HCT116 (cell line): ENCODE results near the gene DNMT1. TPM values are rescaled to one million over a fixed set of nuclear protein-coding genes. Genes with fewer than 3 reads are reported as not detected.

Source experiments
- ATAC-seq: fragments of 200-7000 bp; cut with Tn5 transposase; 2 replicates; pipeline ENCODE4 v1.9.1; 2020; ENCODE audit warnings: mild to moderate bottlenecking, moderate library complexity
- BruUV-seq: library from RNA; stranded (reverse); fragments of 400-500 nt; replicated peaks from 2 replicates; lab custom pipeline; 2021; lab: Mats Ljungman, UMichigan
- CTCF ChIA-PET: fragments of 300-600 bp; sonication (Branson Sonifier 250); formaldehyde crosslinking; loops from one replicate; lab custom pipeline; 2021; ENCODE audit warnings: antibody characterized with exemption; lab: Charles Lee
- POLR2A ChIA-PET: fragments of 300-600, 350-600 bp; sonication (Branson Sonifier 250); formaldehyde crosslinking; loops from one replicate; lab custom pipeline; 2021; ENCODE audit warnings: antibody characterized with exemption; lab: Charles Lee
- RAD21 ChIA-PET, 2 experiments: fragments of 300-600 bp; sonication (Branson Sonifier 250); formaldehyde crosslinking; loops; one replicate each; lab custom pipeline; 2023; ENCODE audit warnings: low total read pairs in 2 of 2; ENCODE audit not compliant: uncharacterized antibody in 2 of 2, unreplicated experiment in 2 of 2, low non-redundant PET in 1 of 2; lab: Charles Lee
- DNase-seq: peaks from one replicate; pipeline ENCODE4 v3.0.0-alpha.2; 2010; ENCODE audit warnings: low read depth, low spot score
- H2AFZ ChIP-seq: fragments of 200-600 bp; shearing (Covaris generic), sonication (generic); 2 replicates; pipeline ENCODE4 v1.6.1; 2017; ENCODE audit warnings: low read depth, mixed run types, mixed read lengths, antibody characterized with exemption, low read length; ENCODE audit not compliant: poor library complexity, severe bottlenecking
- H3K27ac ChIP-seq: 2 replicates; pipeline ENCODE4 v1.5.1; 2012; ENCODE audit warnings: low read depth, low read length
- H3K27me3 ChIP-seq: fragments of 200-600 bp; sonication (generic); 2 replicates; pipeline ENCODE4 v1.6.1; 2016; ENCODE audit warnings: mixed run types, low read length, mixed read lengths; ENCODE audit not compliant: insufficient read depth
- H3K36me3 ChIP-seq, 2 experiments: fragments of 200-500 bp in 1 of 2; fragments of 200-600 bp in 1 of 2; sonication (Bioruptor generic) in 1 of 2; sonication (generic) in 1 of 2; 2 replicates each; pipeline versions ENCODE4 v1.5.1 to v1.6.1; 2014 to 2016; ENCODE audit warnings: low read length in 2 of 2, inconsistent platforms in 1 of 2, mixed read lengths in 1 of 2, mixed run types in 1 of 2; ENCODE audit not compliant: insufficient read depth in 2 of 2, control insufficient read depth in 1 of 2
- H3K4me1 ChIP-seq, 2 experiments: fragments of 200-600 bp in 1 of 2; sonication (generic) in 1 of 2; 2 replicates each; pipeline versions ENCODE4 v1.5.1 to v1.6.1; 2012 to 2017; ENCODE audit warnings: low read length in 2 of 2, inconsistent platforms in 1 of 2, mild to moderate bottlenecking in 1 of 2, mixed read lengths in 1 of 2, mixed run types in 1 of 2, moderate library complexity in 1 of 2; ENCODE audit not compliant: insufficient read depth in 2 of 2, control insufficient read depth in 1 of 2
- H3K4me2 ChIP-seq: fragments of 200-600 bp; sonication (generic); 2 replicates; pipeline ENCODE4 v1.6.1; 2017; ENCODE audit warnings: mixed run types, low read length, mixed read lengths
- H3K4me3 ChIP-seq, 2 experiments: fragments of 200-600 bp in 1 of 2; sonication (generic) in 1 of 2; replicated peaks in 1 of 2; 2 replicates each; pipeline ENCODE4 v1.5.1; 2011 to 2016; ENCODE audit warnings: low read length in 2 of 2, control low read depth in 1 of 2, low read depth in 1 of 2, mild to moderate bottlenecking in 1 of 2, mixed read lengths in 1 of 2, mixed run types in 1 of 2
- H3K79me2 ChIP-seq: fragments of 200-600 bp; sonication (generic); 2 replicates; pipeline ENCODE4 v1.6.1; 2017; ENCODE audit warnings: mild to moderate bottlenecking, mixed run types, low read length, moderate library complexity, mixed read lengths; ENCODE audit not compliant: insufficient read depth
- H3K9ac ChIP-seq: fragments of 200-600 bp; sonication (generic); 2 replicates; pipeline ENCODE4 v1.6.1; 2016; ENCODE audit warnings: low read length, mixed read lengths
- H3K9me2 ChIP-seq: fragments of 200-600 bp; sonication (generic), shearing (Covaris generic); 2 replicates; pipeline ENCODE4 v1.6.1; 2017; ENCODE audit warnings: mixed run types, mild to moderate bottlenecking, moderate library complexity; ENCODE audit not compliant: insufficient read depth
- H3K9me3 ChIP-seq, 2 experiments: fragments of 200-500 bp in 1 of 2; fragments of 200-600 bp in 1 of 2; sonication (Bioruptor generic) in 1 of 2; sonication (generic) in 1 of 2; 2 replicates each; pipeline ENCODE4 v1.6.1; 2014 to 2017; ENCODE audit warnings: low read length in 2 of 2, mixed read lengths in 2 of 2, inconsistent platforms in 1 of 2, low read depth in 1 of 2, mild to moderate bottlenecking in 1 of 2, mixed run types in 1 of 2, moderate library complexity in 1 of 2; ENCODE audit not compliant: control insufficient read depth in 1 of 2, insufficient read depth in 1 of 2
- H4K20me1 ChIP-seq: fragments of 200-600 bp; sonication (generic), shearing (Covaris generic); 2 replicates; pipeline ENCODE4 v1.6.1; 2017; ENCODE audit warnings: mixed run types, mild to moderate bottlenecking, moderate library complexity; ENCODE audit not compliant: insufficient read depth
- ATF3 ChIP-seq: IDR thresholded peaks from 2 replicates; pipeline ENCODE4 v1.6.1; 2012
- CBX3 ChIP-seq: IDR thresholded peaks from 2 replicates; pipeline ENCODE4 v1.6.1; 2012; ENCODE audit warnings: low read depth
- ELF1 ChIP-seq: IDR thresholded peaks from 2 replicates; pipeline ENCODE4 v1.6.1; 2012; ENCODE audit warnings: low read depth, borderline replicate concordance
- EZH2 ChIP-seq: fragments of 200-600 bp; sonication (generic); IDR thresholded peaks from 2 replicates; pipeline ENCODE4 v1.6.1; 2017; ENCODE audit warnings: antibody characterized with exemption, mixed run types
- FOSL1 ChIP-seq: IDR thresholded peaks from 2 replicates; pipeline ENCODE4 v1.6.1; 2012; ENCODE audit warnings: low read depth
- MAX ChIP-seq: IDR thresholded peaks from 2 replicates; pipeline ENCODE4 v1.6.1; 2012
- POLR2A ChIP-seq: IDR thresholded peaks from 2 replicates; pipeline ENCODE4 v1.7.0; 2011; ENCODE audit warnings: borderline replicate concordance; ENCODE audit not compliant: insufficient read depth, insufficient read length; ENCODE audit errors: extremely low read depth
- POLR2AphosphoS5 ChIP-seq: IDR thresholded peaks from 2 replicates; pipeline ENCODE4 v1.6.1; 2011; ENCODE audit warnings: mild to moderate bottlenecking, low read depth, low read length, moderate library complexity
- RAD21 ChIP-seq: IDR thresholded peaks from 2 replicates; pipeline ENCODE4 v1.6.1; 2012; ENCODE audit warnings: low read depth, mild to moderate bottlenecking
- SIN3A ChIP-seq: IDR thresholded peaks from 2 replicates; pipeline ENCODE4 v1.6.1; 2012; ENCODE audit warnings: low read depth
- SP1 ChIP-seq: IDR thresholded peaks from 2 replicates; pipeline ENCODE4 v1.6.1; 2012; ENCODE audit warnings: low read depth
- SRF ChIP-seq: IDR thresholded peaks from 2 replicates; pipeline ENCODE4 v1.6.1; 2012; ENCODE audit warnings: low read depth
- YY1 ChIP-seq: IDR thresholded peaks from 2 replicates; pipeline ENCODE4 v1.6.1; 2011; ENCODE audit warnings: low read length, low read depth, moderate library complexity, mild to moderate bottlenecking; ENCODE audit not compliant: insufficient replicate concordance; ENCODE audit errors: extremely low read depth
- ZBTB33 ChIP-seq: IDR thresholded peaks from 2 replicates; pipeline ENCODE4 v1.6.1; 2011; ENCODE audit warnings: mild to moderate bottlenecking, low read length, moderate library complexity; ENCODE audit not compliant: insufficient replicate concordance; ENCODE audit errors: extremely low read depth
- ZNF274 ChIP-seq: fragments of 200-500 bp; sonication (Bioruptor generic); IDR thresholded peaks from 2 replicates; pipeline ENCODE4 v1.6.1; 2014; ENCODE audit warnings: mild to moderate bottlenecking, low read depth, low read length, inconsistent platforms
- intact Hi-C: fragments of 100-400 bp; cut with micrococcal nuclease; formaldehyde crosslinking; loops from 2 replicates; pipeline ENCODE4 v1.10.0; 2022
- total RNA-seq: library from RNA; stranded (reverse); gene quantifications from one replicate; pipeline ENCODE4 v1.2.1, GENCODE V29; 2021; ENCODE audit not compliant: unreplicated experiment

Gene DNMT1
- total RNA-seq, 1 experiment from 2014 or later = 235 TPM

- ATAC-seq (no peak), DNase-seq (no peak)
- H3K27ac ChIP-seq = no peak overlapping the region
- no peaks in the 10 kb centered on the region for H4K20me1 ChIP-seq
- ChIA-PET CTCF (no interaction called here), POLR2A (no interaction called here), RAD21 (no interaction called here)
- BruUV-seq = no TSS peak
- H3K9me3 ChIP-seq = no peaks in the 10 kb centered on the region
- H3K9me2 ChIP-seq = no peaks in the 10 kb centered on the region
- no peaks in the 10 kb centered on the region for H3K27me3 ChIP-seq
- H3K36me3 ChIP-seq = no peaks in the 10 kb centered on the region
- intact Hi-C loops = no loop called here
- H3K4me2 ChIP-seq = no peak overlapping the region
- H3K4me1 ChIP-seq = peaks cover 0 to 14% of the 10 kb centered on the region in 2 experiments; a peak in 2 of 4 replicates
- TF ChIP-seq FOSL1 = no peak
- H3K79me2 ChIP-seq = no peaks in the 10 kb centered on the region
- H2AFZ ChIP-seq = no peak overlapping the region
- no peak overlapping the region for H3K9ac ChIP-seq
- no peak overlapping the region for H3K4me3 ChIP-seq
Observed at GRCh38 chr19:10089801-10090375, 104.9 kb downstream of the DNMT1 start.

GRCh38 chr19:10088949-10089554, 105.7 kb downstream of the DNMT1 start:
- Histone ChIP-seq H3K4me2 (no peak overlapping the region), H3K36me3 (no peaks in the 10 kb centered on the region), H3K79me2 (no peaks in the 10 kb centered on the region), H3K4me1 (peaks cover 0 to 14% of the 10 kb centered on the region in 2 experiments; a peak in 2 of 4 replicates), H3K9me2 (no peaks in the 10 kb centered on the region), H3K27me3 (no peaks in the 10 kb centered on the region), H2AFZ (no peak overlapping the region), H3K9me3 (no peaks in the 10 kb centered on the region), H3K9ac (no peak overlapping the region), H3K27ac (no peak overlapping the region), H3K4me3 (no peak overlapping the region), H4K20me1 (no peaks in the 10 kb centered on the region)
- CTCF ChIA-PET = interaction anchor here (0.6 kb wide), 1 partner anchor 114 kb away, joined by 3 read pairs; no protein-coding TSS in a partner anchor
- RAD21 ChIA-PET = no interaction called here
- intact Hi-C loops = no loop called here
- TF ChIP-seq SP1 (no peak), EZH2 (no peak), YY1 (no peak), SRF (no peak), ZBTB33 (no peak), CBX3 (no peak), ZNF274 (no peak), SIN3A (no peak), ATF3 (no peak), RAD21 (no peak), MAX (no peak), ELF1 (no peak), FOSL1 (no peak), POLR2AphosphoS5 (no peak), POLR2A (no peak)
- no TSS peak for BruUV-seq
- DNase-seq = no peak
- POLR2A ChIA-PET = interaction anchor here (0.6 kb wide), 1 partner anchor 17 kb away, joined by 3 read pairs; the partner anchor contains the start of gene PPAN
- no peak for ATAC-seq
